Kidney epithelial cell (primary cell): Measurements from ENCODE around the gene ALDH18A1. TPM values are rescaled to one million over a fixed set of nuclear protein-coding genes. Genes with fewer than 3 reads are reported as not detected.

Experiments
- DNase-seq: peaks from one replicate; pipeline ENCODE4 v3.0.0-alpha.2; 2010; ENCODE audit warnings: low read depth
- H3K27me3 ChIP-seq: 2 replicates; pipeline ENCODE4 v1.6.0; 2011; ENCODE audit warnings: low read length; ENCODE audit not compliant: control insufficient read depth, insufficient read depth
- H3K36me3 ChIP-seq: 2 replicates; pipeline ENCODE4 v1.5.1; 2011; ENCODE audit warnings: low read length; ENCODE audit not compliant: control insufficient read depth, insufficient read depth
- H3K4me3 ChIP-seq: 2 replicates; pipeline ENCODE4 v1.5.1; 2011; ENCODE audit warnings: low read depth, mild to moderate bottlenecking, control low read depth, low read length
- CTCF ChIP-seq: IDR thresholded peaks from 2 replicates; pipeline ENCODE4 v1.5.1; 2011; ENCODE audit warnings: mild to moderate bottlenecking, moderate library complexity, low read length, control low read depth, inconsistent platforms; ENCODE audit not compliant: insufficient read depth, poor library complexity, severe bottlenecking
- total RNA-seq: library from RNA; depleted of rRNA; stranded (reverse); fragments of >200 nt; gene quantifications from 2 replicates; pipeline ENCODE4 v1.2.3, GENCODE V29; 2015

Gene ALDH18A1
- total RNA-seq, 1 donor from 2014 or later = 51.2 TPM

DNA sequence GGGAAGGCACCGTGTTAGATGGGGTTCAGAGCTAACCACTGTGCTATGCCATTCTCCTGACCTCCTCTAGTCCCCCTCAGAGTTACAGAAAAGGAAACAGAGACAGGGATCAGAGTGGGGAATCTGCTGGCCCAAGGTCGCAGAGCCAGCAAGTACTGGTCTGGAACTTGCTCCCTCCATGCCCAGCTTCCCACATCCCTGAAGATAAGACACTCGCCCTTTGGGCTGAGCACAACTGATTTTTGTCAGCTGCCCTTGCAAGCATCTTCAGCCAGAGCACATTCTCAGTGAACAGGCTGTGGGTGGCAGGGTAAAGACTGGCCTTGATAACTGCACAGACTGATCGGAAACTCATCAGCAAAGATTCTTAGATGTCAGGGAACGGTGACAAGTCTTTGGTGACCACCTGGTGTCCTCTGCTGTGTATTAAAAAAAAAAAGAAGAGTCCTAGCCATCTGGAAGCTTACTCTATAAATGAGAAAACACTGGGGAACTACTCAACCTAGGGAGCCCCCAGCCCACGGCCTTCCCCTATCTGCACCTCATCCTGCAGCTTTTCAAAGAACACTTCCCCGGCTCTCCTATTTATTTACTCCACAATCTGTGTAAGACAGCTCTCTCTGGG is 94.1 kb downstream of the ALDH18A1 start:
- no peaks in the 10 kb centered on the region for H3K36me3 ChIP-seq
- H3K4me3 ChIP-seq = no peak overlapping the region
- no peaks in the 10 kb centered on the region for H3K27me3 ChIP-seq
- TF ChIP-seq CTCF = no peak
- no peak for DNase-seq

GRCh38 chr10:95561864-95562177 is 94.7 kb downstream of the ALDH18A1 start:
- TF ChIP-seq CTCF = no peak
- no peaks in the 10 kb centered on the region for H3K27me3 ChIP-seq
- H3K4me3 ChIP-seq = peak overlapping the region; percentile 29
- H3K36me3 ChIP-seq = no peaks in the 10 kb centered on the region
- DNase-seq = no peak

- DNase-seq = peak; percentile 89
- Histone ChIP-seq H3K4me3 (peak within 1 kb of the TSS; percentile 86), H3K36me3 (no peaks in the 10 kb centered on the region), H3K27me3 (no peaks in the 10 kb centered on the region)
- no peak for TF ChIP-seq CTCF
These were observed 95.2 kb downstream of the ALDH18A1 start, which contains the start of gene SORBS1 for GRCh38 chr10:95561177-95561863. Gene SORBS1, minus strand, starts transcription at chr10:95561371. Its CDS starts 120,236 bp downstream, at chr10:95441135.

DNA sequence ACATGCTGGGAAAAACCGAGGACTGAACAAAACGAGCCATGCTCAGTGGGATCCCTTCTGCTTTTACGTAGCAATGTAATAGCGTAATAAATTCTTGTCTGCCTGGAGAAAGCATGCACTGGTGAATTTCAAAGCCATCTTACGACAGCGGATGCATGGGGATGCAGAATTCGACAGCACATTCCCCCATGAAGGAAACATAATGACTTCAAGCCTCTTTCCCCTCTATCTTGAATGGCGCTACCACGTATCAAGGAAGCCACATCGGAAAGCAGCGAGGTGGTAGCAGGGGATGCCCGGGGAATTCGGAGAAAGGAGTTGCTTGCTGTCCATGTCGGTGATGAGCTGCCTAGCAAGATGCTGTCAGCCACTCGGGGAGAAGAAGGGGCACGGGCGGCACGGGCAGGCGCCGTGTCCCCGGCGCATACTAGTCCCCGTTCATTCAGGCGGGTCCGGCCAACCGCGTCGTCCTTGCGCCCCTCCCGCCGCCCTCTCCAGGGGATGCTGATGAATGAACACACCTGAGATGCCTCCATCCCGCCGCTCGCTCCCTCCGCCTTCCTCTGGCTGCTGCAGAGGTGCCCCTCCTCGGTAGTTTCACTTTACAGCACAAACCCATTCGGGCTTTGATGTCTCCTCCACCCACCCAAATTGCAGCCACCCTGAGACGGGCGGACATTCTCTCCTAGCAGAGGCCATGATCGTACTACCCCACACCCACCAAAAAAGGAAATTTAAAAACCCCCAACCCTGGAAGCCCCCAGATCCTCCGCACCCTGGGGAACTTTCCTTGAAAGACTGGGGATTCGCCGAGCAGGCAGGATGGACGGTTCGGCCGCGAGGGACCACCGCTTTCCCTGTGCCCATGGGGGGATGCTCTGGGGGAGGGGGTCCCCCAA is 96.0 kb downstream of the ALDH18A1 start:
- Histone ChIP-seq H3K27me3 (no peaks in the 10 kb centered on the region), H3K36me3 (no peaks in the 10 kb centered on the region), H3K4me3 (peak overlapping the region; percentile 86)
- no peak for TF ChIP-seq CTCF
- no peak for DNase-seq

DNA sequence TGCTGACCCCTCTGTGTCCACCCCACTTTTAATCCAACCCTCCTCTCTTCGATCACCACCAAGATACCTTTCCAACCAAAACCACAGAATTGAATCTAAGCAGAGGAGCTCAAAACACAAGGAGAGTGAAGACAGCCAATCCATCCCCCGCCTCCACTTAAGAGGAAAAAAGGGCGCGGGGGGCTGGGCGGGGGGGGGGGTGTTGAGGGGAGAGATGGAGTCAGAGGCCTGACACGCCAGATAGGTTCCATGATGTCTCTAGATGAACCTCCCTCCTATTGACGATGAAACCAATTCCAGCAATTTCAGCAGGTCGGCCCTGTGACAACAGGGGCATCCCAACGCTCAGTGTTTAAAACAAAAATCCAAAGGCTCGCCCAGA is 96.6 kb downstream of the ALDH18A1 start:
- no peak for TF ChIP-seq CTCF
- H3K4me3 ChIP-seq = no peak overlapping the region
- DNase-seq = no peak
- no peaks in the 10 kb centered on the region for H3K27me3 ChIP-seq
- H3K36me3 ChIP-seq = no peaks in the 10 kb centered on the region
